Right cardiac atrium (tissue), 5 donors: ENCODE results near the gene ADAM11. TPM values are rescaled to one million over a fixed set of nuclear protein-coding genes. Genes with fewer than 3 reads are reported as not detected.

Source experiments
- ATAC-seq, 2 donors: fragments of 200-7000 bp; cut with Tn5 transposase; one replicate each; pipeline versions ENCODE4 v1.8.0 to v1.9.1; 2020; ENCODE audit warnings: moderate library complexity in 2 of 2, mild to moderate bottlenecking in 1 of 2
- DNase-seq, 3 donors: peaks; one replicate each; pipeline ENCODE4 v3.0.0-alpha.2; 2020
- H3K27ac ChIP-seq: one replicate; pipeline ENCODE4 v1.5.1; 2013; ENCODE audit warnings: mild to moderate bottlenecking, low read length, control low read depth, moderate library complexity
- H3K27me3 ChIP-seq: one replicate; pipeline ENCODE4 v1.6.1; 2013; ENCODE audit not compliant: control insufficient read depth, insufficient read depth
- H3K4me1 ChIP-seq: one replicate; pipeline ENCODE4 v1.6.1; 2013; ENCODE audit warnings: low read length; ENCODE audit not compliant: control insufficient read depth, insufficient read depth
- H3K4me3 ChIP-seq: one replicate; pipeline ENCODE4 v1.5.1; 2013; ENCODE audit warnings: low read length, control low read depth
- H3K9me3 ChIP-seq: one replicate; pipeline ENCODE4 v1.6.1; 2013; ENCODE audit warnings: low read length; ENCODE audit not compliant: control insufficient read depth
- WGBS: extraction: QIAGEN DNeasy Blood & Tissue Kit; methylation state at CpG from one replicate; pipeline ENCODE4 v1.1.7; 2013; 5-methylcytosine and 5-hydroxymethylcytosine counted together
- intact Hi-C, 4 donors: fragments of 100-400 bp; cut with DNase I; formaldehyde crosslinking; loops; one replicate each; pipeline versions ENCODE4 v1.11.0 to v1.14.0; 2022 to 2023
- polyA plus RNA-seq: library from polyadenylated mRNA; stranded (reverse); fragments of 200-250 nt; gene quantifications from one replicate; pipeline ENCODE4 v1.2.3, GENCODE V29; 2013
- total RNA-seq, 4 donors: library from RNA; stranded (reverse); fragmentation: NEBNext Ultra II Directional; extraction: Animal tissue kit (Norgen Biotek cat#: 25700); gene quantifications; one replicate each; pipeline ENCODE4 v1.2.1, GENCODE V29; 2021
- donor health status: healthy with polysubstance abuse.
- donor health status: DM: no; HTN: yes; CAD: no.
- donor health status: DM: no; HTN: no; CAD: no.
- donor health status: DM: no; HTN: yes; CAD: no; lungs with severe emphysema.
- donor health status: DM: yes; HTN: yes; CAD: no.

Gene ADAM11
- total and polyA plus RNA-seq, 5 donors = 9.5 to 43.3 (median 31.3) TPM

GRCh38 chr17:44768505-44769142, 9.8 kb downstream of the ADAM11 start:
- intact Hi-C loops = loop anchor here in 1 of 4 donors (10.0 kb wide), 1 partner anchor 266 kb away; no protein-coding TSS in a partner anchor
- Histone ChIP-seq H3K9me3 (no peaks in the 10 kb centered on the region), H3K27me3 (no peaks in the 10 kb centered on the region), H3K4me3 (no peak overlapping the region), H3K27ac (no peak overlapping the region), H3K4me1 (no peaks in the 10 kb centered on the region)
- ATAC-seq = no peak
- 78% methylated on average over 11 of the region's 11 CpGs for WGBS
- DNase-seq = peak in 2 of 3 donors; percentile 4 to 44

GRCh38 chr17:44769230-44769629, 10.4 kb downstream of the ADAM11 start:
- no peaks in the 10 kb centered on the region for H3K27me3 ChIP-seq
- 65% methylated on average over 6 of the region's 6 CpGs for WGBS
- no peak overlapping the region for H3K27ac ChIP-seq
- H3K4me3 ChIP-seq = no peak overlapping the region
- no peak for ATAC-seq
- intact Hi-C loops = loop anchor here in 1 of 4 donors (10.0 kb wide), 1 partner anchor 266 kb away; no protein-coding TSS in a partner anchor
- H3K9me3 ChIP-seq = no peaks in the 10 kb centered on the region
- no peaks in the 10 kb centered on the region for H3K4me1 ChIP-seq
- DNase-seq = peak in 2 of 3 donors; percentile 17 to 24

DNA sequence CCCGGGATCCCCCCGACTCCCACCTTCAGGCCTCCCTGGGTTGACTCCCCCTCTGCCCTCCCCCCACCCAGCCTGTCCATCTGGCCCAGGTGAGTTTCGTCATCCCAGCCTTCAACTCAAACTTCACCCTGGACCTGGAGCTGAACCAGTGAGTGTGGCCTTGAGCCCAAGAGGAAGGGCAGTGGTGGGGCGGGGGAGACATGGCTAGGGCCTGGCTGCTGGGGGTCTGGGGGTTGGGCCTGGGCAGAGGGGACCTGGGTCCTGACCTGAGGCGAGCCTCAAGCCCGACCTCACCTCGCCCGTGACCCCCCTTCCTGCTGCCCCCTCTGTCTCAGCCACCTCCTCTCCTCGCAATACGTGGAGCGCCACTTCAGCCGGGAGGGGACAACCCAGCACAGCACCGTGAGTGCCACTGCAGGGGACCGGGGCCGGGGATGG, 10.9 kb downstream of the ADAM11 start:
- Histone ChIP-seq H3K9me3 (no peaks in the 10 kb centered on the region), H3K4me3 (no peak overlapping the region), H3K27me3 (no peaks in the 10 kb centered on the region), H3K27ac (no peak overlapping the region), H3K4me1 (no peaks in the 10 kb centered on the region)
- 71% methylated on average over 15 of the region's 15 CpGs for WGBS
- DNase-seq (peak in 2 of 3 donors; percentile 9 to 45), ATAC-seq (no peak)
- intact Hi-C loops = loop anchor here in 3 of 4 donors (5.0 to 10.0 kb wide), 3 partner anchors 108 to 265 kb away; no protein-coding TSS in a partner anchor

GRCh38 chr17:44770166-44770925, 11.6 kb downstream of the ADAM11 start:
- ATAC-seq (no peak), DNase-seq (peak in 1 of 3 donors; percentile 18)
- Histone ChIP-seq H3K27ac (no peak overlapping the region), H3K27me3 (no peaks in the 10 kb centered on the region), H3K4me1 (no peaks in the 10 kb centered on the region), H3K4me3 (no peak overlapping the region), H3K9me3 (no peaks in the 10 kb centered on the region)
- WGBS = 57% methylated on average over 11 of the region's 11 CpGs
- intact Hi-C loops = loop anchor here in 3 of 4 donors (5.0 to 10.0 kb wide), 2 partner anchors 107 to 254 kb away; no protein-coding TSS in a partner anchor

DNA sequence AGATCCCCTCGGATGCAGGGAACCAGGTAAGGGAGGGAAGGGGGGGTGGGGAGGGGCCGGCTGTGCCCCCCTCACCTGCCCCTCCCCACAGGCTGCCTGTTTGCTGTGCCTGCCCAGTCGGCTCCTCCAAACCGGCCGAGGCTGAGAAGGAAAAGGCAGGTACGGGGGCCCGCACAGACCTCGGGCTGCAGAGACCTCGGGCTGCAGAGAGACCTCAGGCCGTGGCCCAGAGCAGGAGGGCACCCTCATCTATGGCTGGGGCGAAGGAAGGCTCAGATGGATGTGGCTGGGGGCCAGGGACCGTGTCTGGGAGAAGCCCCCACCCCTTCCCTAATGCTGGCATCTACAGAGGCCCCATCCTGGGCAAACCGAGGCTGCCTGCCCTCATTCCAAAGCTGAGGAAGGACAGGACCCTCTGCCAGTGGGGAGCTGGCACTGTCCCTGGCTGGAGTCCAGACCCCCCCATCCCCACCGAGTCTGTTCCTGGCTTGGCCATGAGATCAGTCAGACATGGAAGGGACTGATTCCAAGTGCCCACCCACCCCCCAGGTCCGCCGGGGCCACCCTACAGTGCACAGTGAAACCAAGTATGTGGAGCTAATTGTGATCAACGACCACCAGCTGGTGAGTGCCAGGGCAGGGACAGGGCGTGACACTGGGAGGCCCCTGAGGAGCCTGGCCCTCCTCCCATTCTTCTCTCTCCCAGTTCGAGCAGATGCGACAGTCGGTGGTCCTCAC, 13.7 kb downstream of the ADAM11 start:
- ATAC-seq (no peak), DNase-seq (peak in 1 of 3 donors; percentile 35)
- Histone ChIP-seq H3K27ac (no peak overlapping the region), H3K4me1 (no peaks in the 10 kb centered on the region), H3K9me3 (no peaks in the 10 kb centered on the region), H3K27me3 (no peaks in the 10 kb centered on the region), H3K4me3 (no peak overlapping the region)
- intact Hi-C loops = loop anchor here in 3 of 4 donors (5.0 to 10.0 kb wide), 2 partner anchors 105 to 252 kb away; no protein-coding TSS in a partner anchor
- WGBS = 55% methylated on average over 21 of the region's 21 CpGs

DNA sequence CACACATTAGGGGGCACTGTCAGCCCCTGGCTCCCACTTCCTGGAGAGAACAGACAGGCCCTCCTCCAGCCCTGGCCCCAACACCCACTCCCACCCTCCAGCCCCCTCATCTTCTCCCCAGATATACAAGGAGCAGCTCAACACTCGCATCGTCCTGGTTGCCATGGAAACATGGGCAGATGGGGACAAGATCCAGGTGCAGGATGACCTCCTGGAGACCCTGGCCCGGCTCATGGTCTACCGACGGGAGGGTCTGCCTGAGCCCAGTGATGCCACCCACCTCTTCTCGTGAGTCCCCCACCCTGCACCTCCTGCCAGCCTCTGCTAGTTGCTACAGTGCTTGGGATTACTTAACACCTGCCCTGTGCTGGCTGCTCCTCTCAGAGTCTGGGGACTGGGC, 14.4 kb downstream of the ADAM11 start:
- Histone ChIP-seq H3K9me3 (no peaks in the 10 kb centered on the region), H3K4me1 (no peaks in the 10 kb centered on the region), H3K27me3 (no peaks in the 10 kb centered on the region), H3K27ac (no peak overlapping the region), H3K4me3 (no peak overlapping the region)
- ATAC-seq (no peak), DNase-seq (no peak)
- WGBS = 58% methylated on average over 6 of the region's 6 CpGs
- intact Hi-C loops = loop anchor here in 3 of 4 donors (5.0 to 10.0 kb wide), 2 partner anchors 104 to 252 kb away; no protein-coding TSS in a partner anchor

DNA sequence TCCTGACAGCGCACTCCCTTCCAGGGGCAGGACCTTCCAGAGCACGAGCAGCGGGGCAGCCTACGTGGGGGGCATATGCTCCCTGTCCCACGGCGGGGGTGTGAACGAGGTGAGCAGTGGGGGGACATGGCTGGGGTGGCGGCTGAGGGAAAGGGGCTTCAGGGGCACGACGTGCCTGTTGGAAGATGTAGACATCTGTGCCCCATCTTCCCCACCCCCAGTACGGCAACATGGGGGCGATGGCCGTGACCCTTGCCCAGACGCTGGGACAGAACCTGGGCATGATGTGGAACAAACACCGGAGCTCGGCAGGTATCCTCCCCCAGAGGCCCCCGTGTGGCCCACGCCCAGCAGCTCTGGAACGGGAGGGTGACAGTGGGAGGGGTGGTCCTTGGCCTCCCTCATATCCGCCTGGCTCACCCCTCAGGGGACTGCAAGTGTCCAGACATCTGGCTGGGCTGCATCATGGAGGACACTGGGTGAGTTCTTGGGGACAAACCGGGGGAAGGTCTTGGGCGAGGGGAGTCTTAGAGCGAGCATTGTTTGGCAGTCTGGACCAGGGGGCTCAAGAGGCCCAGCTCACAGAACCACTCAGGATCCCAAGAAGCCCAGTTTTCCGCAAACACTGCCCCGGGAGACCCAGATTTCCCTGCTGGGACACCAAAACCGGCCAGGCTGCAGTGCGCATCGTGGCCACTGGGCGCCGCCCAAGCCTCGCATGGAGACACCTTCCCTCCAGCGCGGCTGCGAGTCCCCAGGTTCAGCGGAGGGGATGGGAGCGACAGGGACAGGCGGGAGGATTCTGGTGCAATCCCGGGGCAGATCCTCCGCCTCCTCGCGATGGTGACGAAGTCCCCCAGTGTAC, 15.7 kb downstream of the ADAM11 start:
- H3K4me1 ChIP-seq = no peaks in the 10 kb centered on the region
- intact Hi-C loops = loop anchor here (2.0 to 10.0 kb wide), 5 partner anchors 88 to 250 kb away; no protein-coding TSS in a partner anchor
- no peak overlapping the region for H3K27ac ChIP-seq
- ATAC-seq (peak; percentile 68 to 78), DNase-seq (peak; percentile 87 to 96 (median 95))
- no peaks in the 10 kb centered on the region for H3K9me3 ChIP-seq
- H3K27me3 ChIP-seq = no peaks in the 10 kb centered on the region
- H3K4me3 ChIP-seq = peak overlapping the region; percentile 35
- 21% methylated on average over 42 of the region's 42 CpGs for WGBS

- ATAC-seq (peak; percentile 95), DNase-seq (peak; percentile 97 to 99 (median 98))
- Histone ChIP-seq H3K27ac (no peak overlapping the region), H3K4me3 (peak overlapping the region; percentile 35), H3K4me1 (no peaks in the 10 kb centered on the region), H3K27me3 (no peaks in the 10 kb centered on the region), H3K9me3 (no peaks in the 10 kb centered on the region)
- WGBS = 1% methylated on average over 50 of the region's 50 CpGs
- intact Hi-C loops = loop anchor here (2.0 to 10.0 kb wide), 4 partner anchors 87 to 250 kb away; no protein-coding TSS in a partner anchor
Observed at GRCh38 chr17:44775136-44775837, 16.5 kb downstream of the ADAM11 start.

- Histone ChIP-seq H3K4me1 (no peaks in the 10 kb centered on the region), H3K4me3 (peak overlapping the region; percentile 36), H3K27me3 (no peaks in the 10 kb centered on the region), H3K27ac (no peak overlapping the region), H3K9me3 (no peaks in the 10 kb centered on the region)
- 12% methylated on average over 43 of the region's 43 CpGs for WGBS
- ATAC-seq = peak in 1 of 2 donors; percentile 17
- intact Hi-C loops = loop anchor here (2.0 to 10.0 kb wide), 5 partner anchors 86 to 249 kb away; no protein-coding TSS in a partner anchor
- DNase-seq = peak in 2 of 3 donors; percentile 58 to 62
Observed at GRCh38 chr17:44775838-44776621, 17.2 kb downstream of the ADAM11 start.
